Muscle of back (tissue), 11 donors: ENCODE measurements around the gene APOC1. TPM values are rescaled to one million over a fixed set of nuclear protein-coding genes. Genes with fewer than 3 reads are reported as not detected.
"Not testable (repeated sequence)": the region's sequence is repeated elsewhere in the genome, so short reads cannot be mapped to it uniquely, and the experiment has no call there.

Source experiments
- DNase-seq, 3 donors: peaks; one replicate each; pipeline versions ENCODE4 v3.0.0 to v3.0.0-alpha.2; 2013
- polyA plus RNA-seq, 10 donors: library from polyadenylated mRNA; unstranded; fragments of 120-200 nt; gene quantifications; one replicate each; pipeline ENCODE4 v1.2.1, GENCODE V29; 2013; ENCODE audit not compliant: insufficient read length in 10 of 10

Gene APOC1
- polyA plus RNA-seq, 10 donors: 11.5 to 23.3 (median 13.7) TPM

GRCh38 chr19:44909775-44910174 is 4.6 kb upstream of the APOC1 start:
- no peak for DNase-seq

- not testable (repeated sequence) for DNase-seq
Measured at GRCh38 chr19:44911896-44912295, 2.5 kb upstream of the APOC1 start.

GRCh38 chr19:44912854-44913253 is 1.6 kb upstream of the APOC1 start:
- peak; percentile 51 to 76 (median 59) for DNase-seq

DNA sequence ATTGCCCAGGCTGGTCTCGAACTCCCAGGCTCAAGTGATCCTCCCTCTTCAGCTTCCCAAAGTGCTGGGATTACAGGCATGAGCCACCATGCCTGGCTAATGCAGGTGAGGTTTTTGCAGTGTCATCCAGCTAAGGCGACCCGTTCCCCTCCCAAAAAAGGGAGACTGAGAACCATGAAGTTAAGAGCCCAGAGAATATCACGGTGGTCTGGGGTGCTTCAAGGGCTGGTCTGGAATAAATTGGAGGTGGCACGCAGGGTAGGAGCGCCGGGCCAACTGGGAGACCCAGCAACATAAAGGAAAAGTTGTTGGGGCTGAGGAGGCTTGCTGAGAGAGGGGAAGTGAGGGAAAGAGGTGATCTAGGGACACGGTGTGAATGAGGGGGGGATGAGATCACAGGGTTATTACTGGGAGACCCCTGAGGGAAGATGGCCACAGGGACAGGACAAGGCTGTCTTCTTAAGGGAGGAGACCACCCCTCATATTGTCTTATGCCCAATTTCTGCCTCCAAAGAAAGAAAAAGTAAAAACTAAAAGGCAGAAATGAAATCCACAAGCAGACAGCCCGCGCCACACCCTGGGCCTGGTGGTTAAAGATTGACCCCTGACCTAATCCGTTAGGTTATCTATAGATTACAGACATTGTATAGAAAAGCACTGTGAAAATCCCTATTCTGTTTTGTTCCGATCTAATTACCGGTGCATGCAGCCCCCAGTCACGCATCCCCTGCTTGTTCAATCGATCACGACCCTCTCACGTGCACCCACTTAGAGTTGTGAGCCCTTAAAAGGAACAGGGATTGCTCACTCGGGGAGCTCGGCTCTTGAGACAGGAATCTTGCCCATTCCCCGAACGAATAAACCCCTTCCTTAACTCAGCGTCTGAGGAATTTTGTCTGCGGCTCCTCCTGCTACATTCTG is 636 bp upstream of the APOC1 start:
- not testable (repeated sequence) for DNase-seq

GRCh38 chr19:44924243-44924725 is 9.9 kb downstream of the APOC1 start:
- DNase-seq: no peak

GRCh38 chr19:44925114-44925891 is 10.9 kb downstream of the APOC1 start:
- DNase-seq: peak; percentile 65 to 82 (median 69)

DNA sequence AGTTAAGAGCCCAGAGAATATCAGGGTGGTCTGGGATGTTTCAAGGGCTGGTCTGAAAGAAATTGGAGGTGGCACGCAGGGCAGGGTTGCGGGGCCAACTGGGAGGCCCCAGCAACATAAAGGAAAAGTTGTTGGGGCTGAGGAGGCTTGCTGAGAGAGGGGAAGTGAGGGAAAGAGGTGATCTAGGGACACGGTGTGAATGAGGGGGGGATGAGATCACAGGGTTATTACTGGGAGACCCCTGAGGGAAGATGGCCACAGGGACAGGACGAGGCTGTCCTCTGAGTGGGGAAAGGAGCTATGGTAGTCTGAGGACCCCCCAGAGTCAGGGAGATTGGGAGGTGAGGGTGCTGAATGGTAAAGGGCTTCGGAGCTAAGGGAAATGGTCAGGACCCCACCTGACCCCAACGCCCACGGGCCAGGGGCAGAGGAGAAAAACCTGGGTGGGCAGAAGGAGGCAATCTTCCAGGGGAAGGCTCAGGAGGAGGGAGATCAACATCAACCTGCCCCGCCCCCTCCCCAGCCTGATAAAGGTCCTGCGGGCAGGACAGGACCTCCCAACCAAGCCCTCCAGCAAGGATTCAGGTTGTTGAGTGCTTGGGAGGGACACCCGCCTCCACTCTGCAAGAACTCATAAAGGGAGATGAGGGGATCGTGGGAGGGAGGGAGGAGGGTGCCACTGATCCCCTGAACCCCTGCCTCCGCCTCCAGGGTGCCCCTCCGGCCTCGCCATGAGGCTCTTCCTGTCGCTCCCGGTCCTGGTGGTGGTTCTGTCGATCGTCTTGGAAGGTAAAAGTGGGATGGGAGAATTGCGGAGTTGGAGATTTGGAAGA is 12.1 kb downstream of the APOC1 start:
- DNase-seq: not testable (repeated sequence)

DNA sequence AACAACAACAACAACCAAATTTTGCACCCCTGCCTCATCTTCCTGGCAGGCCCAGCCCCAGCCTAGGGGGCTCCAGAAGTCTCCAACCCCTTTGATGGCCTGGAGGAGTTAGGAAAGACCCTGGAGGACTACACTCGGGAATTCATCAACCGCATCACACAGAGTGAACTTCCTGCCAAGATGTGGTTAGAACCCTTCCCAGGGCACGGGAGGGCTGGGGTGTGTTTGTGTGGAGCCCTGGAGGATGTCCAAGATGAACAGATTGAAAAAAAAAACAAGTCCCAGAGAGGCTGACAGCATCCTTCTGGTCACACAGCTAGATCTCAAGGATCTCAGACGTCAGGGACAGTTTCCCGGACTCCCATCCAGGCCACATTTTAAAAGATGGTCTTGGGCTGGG is 13.3 kb downstream of the APOC1 start:
- DNase-seq: no peak

GRCh38 chr19:44930088-44930487 is 15.7 kb downstream of the APOC1 start:
- no peak for DNase-seq

- DNase-seq: no peak
Measured at GRCh38 chr19:44931541-44931940, 17.1 kb downstream of the APOC1 start.

DNA sequence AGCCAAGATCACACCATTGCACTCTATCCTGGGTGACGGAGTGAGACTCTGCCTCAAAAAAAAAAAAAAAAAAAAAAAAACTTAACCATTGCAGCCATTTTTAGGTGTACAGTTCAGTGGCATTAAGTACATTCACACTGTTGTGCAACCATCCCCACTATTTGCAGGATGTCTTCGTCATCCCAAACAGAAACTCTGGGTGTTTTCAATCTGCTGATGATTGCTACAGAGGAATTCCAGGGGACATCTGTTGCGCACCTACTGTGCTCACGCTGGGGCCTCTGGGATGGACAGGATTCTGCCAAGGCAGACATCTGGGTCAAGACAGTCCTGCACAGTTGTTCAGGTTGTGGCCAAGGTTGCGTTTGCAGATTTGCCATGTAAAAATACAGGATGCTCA is 25.3 kb downstream of the APOC1 start:
- DNase-seq: no peak

DNA sequence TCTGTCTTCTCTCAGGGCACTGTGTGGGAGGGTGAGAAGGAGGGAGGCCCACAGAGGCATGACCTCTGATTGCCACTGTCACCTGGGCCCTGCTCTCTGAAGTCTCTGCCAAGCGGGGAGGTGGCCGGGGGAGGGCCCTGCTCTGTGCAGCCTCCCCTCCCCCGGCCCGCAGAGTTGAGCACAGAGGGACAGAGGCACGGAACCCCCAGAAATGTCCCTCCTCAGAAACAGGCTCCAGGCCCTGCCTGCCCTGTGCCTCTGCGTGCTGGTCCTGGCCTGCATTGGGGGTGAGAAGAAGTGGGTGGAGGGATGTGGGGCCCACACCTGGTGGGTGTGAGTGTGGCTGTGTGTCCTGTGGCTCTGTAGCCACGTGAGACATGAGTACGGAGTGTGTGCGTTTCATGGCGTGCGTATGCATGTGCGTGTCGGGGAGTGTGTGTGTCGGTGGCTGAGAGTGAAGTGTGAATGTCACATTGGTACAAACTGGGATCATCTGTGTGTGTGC is 27.7 kb downstream of the APOC1 start, which contains the start of gene APOC4:
TSS of gene APOC4 (plus strand) at position 171 of the 505 bp plus-strand sequence. CDS start at position 212, 41 bp downstream.
- DNase-seq: no peak

DNA sequence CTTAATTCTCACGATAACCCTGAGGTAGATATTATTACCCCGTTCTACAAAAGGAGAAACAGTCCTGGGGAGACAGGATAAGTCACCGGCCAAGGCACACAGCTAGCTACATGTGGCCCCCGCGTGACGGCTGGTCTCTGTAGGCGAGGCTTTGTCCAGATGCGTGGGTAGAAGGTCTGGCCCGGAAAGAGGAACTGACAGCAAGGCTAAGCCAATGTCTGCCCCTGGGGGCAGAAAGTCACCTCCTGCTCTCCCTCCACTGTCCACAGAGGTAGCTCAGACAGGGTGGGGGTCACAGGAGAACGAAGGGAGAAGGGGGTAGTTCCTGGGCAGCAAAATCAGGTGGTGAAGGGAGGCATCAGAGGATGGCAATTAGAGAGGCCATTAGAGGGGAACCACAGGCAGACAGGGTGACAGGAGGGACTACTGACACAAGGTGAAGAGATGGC is 29.4 kb downstream of the APOC1 start:
- no peak for DNase-seq

- no peak for DNase-seq
Measured at GRCh38 chr19:44947041-44947581, 32.7 kb downstream of the APOC1 start.

- DNase-seq: no peak
Measured at GRCh38 chr19:44948237-44948636, 33.8 kb downstream of the APOC1 start.

- DNase-seq: no peak
Measured at GRCh38 chr19:44948763-44949374, 34.5 kb downstream of the APOC1 start.

DNA sequence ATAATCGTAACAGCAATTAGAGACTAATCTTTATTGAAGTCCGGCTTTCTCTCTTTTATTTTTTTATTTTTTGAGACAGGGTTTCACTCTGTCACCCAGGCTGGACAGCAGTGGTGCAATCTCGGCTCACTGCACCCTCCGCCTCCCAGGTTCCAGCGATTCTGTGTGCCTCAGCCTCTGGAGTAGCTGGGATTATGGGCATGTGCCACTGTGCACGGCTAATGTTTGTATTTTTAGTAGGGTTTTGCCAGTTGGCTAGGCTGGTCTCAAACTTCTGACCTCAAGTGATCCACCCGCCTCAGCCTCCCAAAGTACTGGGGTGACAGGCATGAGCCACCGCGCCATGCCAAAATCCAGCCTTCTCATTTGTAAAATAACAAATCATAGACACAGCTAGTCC is 35.1 kb downstream of the APOC1 start:
- DNase-seq: no peak

DNA sequence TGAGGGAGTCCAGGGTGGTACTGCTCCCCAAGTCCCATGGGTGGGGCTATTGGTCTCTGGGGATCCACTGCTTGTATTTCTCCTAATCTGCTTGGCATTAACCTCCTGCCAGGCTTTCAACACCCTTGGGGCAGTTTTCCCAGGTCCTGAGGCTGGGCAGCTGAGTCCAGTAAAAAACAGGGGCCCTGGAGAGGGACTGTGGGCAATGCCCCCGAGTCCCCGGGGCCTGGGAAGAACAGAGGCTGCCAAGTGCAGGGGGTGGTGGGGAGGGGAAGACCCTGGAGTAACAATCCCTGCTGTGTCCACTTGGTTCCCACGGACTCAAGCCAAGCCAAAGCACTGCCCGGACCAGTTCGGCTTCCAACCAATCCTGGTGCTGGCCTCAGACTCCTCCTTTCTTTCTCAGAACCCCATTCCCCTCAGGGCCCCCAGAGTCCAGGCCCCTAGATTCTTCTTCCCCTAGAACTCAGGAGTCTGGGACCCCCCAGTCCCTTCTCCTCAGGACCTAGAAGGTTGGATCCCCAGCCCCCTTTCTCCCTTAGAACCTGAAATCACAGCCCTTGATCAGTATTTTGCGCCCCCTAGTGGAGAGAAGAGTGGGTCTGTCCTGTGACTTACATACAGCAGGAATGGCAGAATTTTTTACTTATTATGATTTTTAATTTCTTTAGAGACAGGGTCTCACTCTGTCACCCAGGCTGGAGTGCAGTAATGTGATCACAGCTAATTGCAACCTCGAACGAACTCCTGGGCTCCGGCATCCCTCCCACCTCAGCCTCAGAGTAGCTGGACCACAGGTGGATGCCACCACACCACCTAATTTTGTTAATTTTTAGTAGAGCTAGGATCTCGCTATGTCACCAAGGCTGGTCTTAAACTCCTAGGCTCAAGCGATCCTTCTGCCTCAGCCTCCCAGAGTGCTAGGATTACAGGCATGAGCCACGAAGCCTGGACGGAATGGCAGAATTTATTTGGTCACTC is 37.1 kb downstream of the APOC1 start:
- DNase-seq: peak; percentile 64 to 85 (median 81)

GRCh38 chr19:44954278-44954648 is 39.9 kb downstream of the APOC1 start:
- no peak for DNase-seq
